ENCODE data around the gene SPTY2D1.
"Not testable (repeated sequence)": the region's sequence is repeated elsewhere in the genome, so short reads cannot be mapped to it uniquely, and the experiment has no call there.

SPTY2D1 gene

DNA sequence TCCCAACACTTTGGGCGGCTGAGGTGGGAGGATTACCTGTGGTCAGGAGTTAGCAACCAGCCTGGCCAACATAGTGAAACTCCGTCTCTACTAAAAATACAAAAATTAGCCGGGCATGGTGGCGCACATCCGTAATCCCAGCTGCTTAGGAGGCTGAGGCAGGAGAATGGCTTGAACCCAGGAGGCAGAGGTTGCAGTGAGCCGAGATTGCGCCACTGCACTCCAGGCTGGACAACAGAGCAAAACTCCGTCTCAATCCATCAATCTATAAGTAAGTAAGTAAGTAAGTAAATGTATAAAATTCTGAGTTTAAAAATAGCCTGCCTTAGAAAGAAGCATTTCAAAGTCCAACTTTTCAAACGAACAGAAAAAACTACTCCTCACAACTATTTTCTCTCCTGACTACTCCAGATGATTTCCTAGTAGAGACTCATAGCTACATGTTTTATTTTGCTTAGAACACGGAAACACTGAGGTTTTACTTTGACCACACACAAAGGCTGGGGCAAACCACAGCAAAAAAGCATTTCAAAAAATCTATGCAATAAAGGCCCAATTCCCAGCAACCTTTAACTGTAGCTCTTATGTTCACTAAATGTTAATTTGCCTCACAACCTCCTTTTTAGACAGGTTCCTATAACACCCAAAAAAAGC lies 16.3 kb downstream of the SPTY2D1 start:
- DNase-seq: peak in 2 of 5 donors; percentile 37 to 88

DNA sequence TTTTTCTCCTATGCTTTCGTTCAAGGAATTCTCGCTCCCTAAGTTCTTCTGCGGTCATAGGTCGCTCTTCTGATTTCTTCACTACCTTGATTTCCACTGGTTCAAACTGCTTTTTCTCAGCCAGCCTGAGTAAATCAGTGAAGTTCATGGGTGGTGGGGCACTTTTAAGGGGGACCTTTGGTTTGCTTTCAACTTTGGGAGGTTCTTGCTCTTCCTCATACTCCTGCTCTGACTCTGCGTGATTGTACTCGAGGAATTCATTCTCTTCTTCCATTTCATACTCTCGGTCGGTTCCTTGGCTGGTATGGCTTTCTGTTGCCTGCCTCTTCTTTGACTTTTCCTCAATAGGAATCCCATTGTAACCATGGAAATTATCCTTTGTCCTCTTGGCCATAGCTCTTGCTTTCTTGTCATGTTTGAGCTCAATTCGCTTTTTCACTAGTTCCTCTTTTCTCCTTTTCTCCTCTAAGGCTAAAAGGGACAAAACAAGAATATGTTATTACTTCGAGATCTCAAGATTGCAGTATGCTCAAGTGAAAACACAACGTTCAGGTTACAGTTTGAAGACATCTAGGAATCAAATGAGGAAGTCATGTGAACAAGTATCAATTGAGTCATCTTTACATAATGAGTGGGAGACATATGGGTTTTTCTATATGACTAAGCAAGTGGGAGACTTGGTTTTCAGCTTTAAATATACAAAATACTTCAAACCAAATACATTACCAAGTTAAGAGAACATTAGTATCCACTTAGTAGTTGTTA lies 18.3 kb downstream of the SPTY2D1 start:
- DNase-seq: peak in 1 of 5 donors; percentile 83

DNA sequence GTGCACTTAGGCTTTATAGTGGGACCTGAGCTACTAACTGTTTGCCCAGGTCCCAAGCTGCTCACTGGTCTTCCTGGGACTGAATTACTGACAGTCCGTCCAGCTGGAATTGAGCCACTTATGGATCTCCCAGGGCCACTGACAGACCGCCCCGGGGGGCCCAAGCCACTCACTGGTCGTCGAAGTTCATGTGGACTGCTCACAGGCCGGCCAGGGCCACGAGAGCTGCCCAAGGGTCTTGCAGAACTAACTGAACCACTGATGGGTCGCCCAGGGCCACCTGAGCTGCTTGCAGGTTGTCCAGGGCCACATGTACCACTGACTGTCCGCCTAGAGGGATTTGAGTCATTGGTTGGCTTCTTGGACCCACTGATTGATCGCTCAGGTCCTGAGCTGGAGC lies 19.5 kb downstream of the SPTY2D1 start:
- no peak for DNase-seq

DNA sequence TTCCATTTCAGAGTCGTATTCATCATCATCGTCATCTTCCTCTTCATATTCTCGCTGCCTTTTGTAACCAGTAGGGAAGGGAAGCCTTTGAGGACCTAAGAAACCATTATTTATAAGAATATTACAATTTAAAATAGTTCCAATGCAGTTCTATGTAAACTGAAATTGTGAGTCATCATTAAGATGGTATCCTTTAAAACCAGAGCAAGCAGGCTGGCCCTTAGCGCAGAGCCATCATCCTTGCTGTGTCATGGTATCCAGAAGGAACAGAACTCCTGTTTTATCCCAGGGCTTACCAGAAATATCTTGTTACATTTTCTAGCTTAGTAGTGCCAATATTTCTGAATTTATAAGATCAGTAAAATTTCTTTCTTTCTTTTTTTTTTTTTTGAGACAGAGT lies 21.7 kb downstream of the SPTY2D1 start:
- no peak for DNase-seq

DNA sequence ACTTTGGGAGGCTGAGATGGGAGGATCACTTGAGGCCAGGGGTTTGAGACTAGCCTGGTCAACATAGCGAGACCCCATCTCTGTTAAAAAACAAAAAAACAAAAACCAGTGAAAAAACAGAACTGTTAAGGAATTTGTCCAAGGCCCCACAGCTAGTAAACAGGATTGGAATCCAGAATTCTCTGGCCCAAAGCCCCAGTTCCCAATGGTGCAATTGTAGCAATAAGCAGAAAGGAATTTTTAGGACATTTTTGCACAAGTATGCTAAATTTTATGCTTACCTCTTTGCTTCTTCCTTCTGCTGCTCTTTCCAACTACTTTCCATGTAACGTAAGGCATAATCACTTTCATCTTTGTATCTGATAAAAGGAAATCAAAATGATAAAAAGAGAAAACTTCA lies 22.9 kb downstream of the SPTY2D1 start:
- DNase-seq: no peak

DNA sequence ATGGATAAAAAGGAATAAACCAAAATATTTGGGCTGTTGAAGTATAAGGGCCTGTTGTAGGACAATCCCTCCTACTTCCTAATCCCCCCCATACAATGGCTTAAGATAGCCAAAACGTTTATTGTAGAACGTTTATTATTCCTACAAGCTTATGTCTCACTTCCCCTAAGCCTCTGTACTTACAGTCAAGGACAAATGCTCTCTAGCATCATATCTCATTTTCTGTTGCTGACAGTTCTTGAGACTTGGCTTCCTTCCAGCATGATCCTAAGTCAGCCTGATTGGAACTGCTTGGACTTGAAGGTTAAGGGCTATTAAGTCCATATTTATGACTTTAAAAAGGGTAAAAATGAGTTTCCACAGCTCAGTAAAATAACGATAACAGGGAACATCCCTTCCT lies 25.8 kb downstream of the SPTY2D1 start:
- DNase-seq: no peak

DNA sequence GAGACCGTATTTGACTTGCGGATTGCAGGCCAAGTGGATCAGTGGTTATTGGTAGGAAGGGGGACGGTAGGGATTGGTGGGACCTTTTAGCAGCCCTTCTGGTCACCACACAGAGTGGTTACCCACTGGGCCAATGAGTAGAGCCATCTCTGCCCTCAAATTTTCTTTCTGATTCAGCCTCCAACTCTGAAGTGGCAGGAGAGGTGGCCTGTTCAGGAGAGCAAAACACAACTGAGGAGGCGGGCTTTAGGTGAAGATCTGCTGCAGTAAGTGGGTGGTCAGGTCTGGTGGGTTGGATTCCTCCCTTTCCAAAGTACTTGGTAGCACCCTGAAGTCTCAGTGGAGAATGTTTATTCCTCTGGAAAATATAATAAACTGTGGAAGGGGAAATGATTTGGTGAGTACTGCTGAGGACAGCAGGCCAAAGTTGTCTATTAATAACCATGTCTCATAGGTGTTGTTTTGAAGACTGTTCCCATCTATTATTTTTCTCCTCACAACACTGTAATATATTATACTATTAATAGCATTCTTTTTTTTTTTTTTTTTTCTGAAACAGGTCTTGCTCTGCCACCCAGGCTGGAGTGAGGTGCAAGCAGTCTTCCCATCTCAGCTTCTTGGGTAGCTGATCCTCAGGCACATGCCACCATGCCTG lies 33.1 kb downstream of the SPTY2D1 start:
- no peak for DNase-seq

DNA sequence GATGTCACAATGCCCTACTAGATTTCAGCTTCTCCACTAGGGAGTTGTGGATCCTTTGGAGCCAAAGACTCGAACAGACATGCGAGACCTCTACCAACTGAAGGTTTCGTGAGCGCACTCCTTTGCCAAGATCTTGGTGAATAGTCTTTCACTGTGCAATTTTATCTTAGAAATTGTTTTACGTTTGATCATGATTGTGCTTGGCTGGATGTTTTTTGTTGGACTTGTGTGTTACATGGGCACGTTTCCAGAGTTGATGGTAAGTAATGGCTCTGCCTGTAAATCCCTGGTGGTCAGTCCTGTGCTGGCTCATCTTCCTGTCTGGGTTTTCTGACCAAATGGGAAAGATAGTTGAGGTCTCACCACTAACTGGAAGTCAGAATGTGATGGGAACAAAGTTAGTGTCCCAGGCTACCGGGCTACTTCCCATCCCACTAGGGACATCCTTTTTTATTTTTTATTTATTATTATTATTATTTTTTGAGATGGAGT lies 34.4 kb downstream of the SPTY2D1 start, which contains the start of gene MISFA:
Gene MISFA (plus strand): TSS at position 51 of the 492 bp plus-strand sequence. CDS start 140 bp downstream, at position 191.
- DNase-seq: no peak

DNA sequence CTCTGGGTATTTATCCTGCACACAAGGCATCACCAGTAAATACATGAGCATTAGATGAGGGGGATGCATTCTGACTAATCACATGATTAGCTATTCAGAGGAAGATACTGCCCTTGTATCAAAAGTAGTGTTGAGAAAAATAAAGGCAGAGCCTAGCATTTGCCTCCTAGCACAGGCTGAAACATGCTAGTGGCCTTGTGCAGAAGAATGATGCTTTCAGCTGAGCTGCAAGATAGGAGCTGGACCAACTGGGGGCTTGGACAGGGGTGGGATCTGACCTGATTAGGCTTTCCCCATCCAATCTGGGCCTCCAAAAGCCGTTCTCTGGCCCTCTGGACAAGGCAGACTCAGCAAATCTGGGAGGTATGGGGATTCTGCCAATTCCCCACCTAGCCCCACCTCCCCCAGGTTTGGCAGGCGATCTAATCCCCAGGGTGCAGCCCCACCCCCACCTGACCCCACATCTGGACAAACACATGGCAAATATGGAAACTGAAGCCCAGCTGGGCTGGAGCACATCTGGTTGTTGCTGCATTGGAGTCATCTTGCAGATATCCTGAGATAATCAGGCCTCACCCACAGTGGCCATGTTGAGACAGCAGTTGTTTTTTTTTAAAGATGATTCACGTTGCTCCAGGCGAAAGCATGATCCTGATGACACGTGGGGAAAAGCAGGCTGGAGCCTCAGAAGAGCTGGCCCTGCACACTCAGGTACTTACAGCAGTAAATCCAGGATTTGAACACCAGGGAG lies 39.0 kb downstream of the SPTY2D1 start:
- no peak for DNase-seq

DNA sequence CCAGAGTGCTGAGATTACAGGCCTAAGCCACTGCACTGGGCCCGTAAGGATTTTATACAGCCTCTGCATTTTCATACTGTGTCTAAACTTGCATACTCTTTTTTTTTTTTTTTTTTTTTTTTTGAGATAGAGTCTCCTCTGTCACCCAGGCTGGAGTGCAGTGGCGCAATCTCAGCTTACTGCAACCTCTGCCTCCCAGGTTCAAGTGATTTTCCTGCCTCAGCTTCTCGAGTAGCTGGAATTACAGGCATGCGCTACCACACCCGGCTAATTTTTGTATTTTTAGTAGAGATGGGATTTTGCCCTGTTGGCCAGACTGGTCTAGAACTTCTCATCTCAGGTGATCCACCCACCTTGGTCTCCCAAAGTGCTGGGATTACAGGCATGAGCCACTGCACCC lies 40.1 kb downstream of the SPTY2D1 start:
- DNase-seq: not testable (repeated sequence)

DNA sequence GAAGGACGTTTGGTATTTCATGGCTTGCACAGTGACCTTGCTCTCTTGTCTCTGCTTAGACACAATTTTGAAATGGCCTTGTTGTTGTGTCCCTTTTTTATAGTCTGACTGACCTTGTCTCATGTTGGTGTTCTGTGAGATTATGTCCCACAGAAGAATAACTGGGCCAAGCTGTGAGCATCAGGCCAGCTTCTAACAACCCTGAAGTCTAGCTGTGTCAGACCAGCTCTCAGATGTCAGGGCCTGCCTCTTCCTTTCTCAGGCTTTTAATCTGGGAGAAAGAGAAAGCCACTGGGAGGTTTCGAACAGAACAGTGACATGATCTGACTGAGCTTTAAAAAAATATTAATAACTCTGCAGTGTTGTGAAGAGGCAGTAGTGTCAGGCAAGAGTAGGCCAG lies 43.6 kb downstream of the SPTY2D1 start:
- DNase-seq: no peak

DNA sequence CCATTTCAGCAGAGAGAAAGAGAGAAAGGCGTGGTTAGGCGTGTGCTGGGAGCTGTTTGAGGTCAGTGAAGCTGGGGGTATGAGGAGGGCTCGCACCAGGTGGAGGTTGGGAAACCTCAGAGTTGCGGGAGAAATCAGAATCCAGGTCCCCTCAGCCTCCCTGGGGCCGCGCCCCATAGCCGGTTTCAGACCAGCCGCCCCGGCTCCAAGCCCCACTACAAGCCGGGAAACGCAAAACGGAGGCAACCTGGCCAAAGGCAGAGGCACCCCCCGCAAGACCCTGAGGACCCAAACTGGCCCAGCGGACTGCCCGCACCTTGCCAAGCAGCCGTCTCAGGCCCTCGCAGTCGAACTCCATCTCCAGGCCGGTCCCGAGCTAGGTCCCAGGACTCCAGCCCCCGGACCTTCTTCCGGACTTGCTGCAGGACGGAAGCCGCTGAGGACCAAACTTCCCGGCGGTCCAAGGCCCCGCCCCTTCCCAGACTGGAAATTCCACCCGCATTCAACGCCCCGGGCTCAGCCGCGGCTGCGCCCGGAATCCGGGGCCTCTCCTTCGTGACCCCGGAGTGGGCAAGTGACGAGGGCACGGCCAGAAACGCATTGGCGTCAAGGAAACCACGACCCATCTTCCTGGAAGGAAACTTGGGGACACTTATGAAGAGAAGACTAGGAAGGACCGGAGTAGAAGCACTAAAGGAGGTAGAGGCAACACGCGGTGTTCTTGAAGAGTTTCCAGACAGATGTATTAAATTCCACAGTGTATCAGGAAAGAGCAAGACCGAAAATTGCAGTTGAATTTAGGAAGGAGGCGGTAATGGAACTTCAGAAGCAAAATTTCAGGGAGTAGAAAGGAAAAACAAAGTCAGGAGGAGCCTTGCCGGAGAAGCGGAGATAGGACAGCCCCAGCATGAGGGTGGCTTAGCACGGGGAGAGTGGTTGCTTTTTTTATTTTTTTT lies 45.6 kb downstream of the SPTY2D1 start, which contains the start of gene UEVLD:
Gene UEVLD (minus strand): TSS at position 438 of the 956 bp plus-strand sequence. CDS start 80 bp downstream, at position 358.
- DNase-seq: peak; percentile 32 to 66 (median 54)

DNA sequence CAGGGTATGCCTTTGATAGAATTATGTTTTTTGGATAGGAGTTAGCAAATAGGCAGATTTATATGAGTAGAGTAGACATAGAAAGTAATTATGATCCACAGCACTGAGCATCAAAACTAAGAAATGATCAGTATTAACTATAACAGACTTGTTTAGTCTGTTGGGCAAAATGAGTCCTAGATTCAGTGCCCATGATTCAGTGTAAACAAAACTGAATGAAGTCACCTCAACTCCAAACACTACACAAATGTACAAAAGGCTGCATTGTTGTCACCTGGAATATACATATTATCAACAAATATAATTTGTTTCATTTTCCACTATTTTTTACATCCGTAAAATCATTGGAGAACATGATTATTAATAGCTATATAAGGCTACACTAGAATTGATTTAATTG lies 52.3 kb downstream of the SPTY2D1 start:
- no peak for DNase-seq

DNA sequence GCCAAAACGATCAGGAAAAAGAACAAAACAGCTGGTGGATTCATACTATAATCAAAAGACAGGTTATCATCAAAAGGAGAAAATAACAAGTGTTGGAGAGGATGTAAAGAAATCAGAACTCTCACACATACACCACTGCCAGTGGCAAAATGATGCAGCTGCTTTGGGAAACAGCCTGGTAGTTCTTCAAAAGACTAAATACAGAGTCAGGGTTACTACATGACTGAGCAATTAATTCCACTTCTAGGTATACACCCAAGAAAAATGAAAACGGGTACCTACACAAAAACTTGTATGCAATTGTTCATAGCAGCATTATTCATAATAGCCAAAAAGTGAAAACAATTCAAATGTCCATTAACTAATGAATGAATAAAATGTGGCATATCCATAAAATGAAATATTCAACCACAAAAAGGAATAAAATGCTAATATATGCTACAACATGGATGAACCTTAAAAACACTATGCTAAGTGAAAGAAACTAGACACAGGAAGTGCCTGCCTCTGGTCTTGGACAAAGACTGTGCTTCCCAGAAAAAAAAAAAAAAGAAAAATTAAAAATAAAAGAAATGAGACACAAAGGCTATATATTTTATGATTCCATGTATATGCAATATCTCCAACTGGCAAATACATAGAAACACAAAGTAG lies 53.9 kb downstream of the SPTY2D1 start:
- DNase-seq: no peak

DNA sequence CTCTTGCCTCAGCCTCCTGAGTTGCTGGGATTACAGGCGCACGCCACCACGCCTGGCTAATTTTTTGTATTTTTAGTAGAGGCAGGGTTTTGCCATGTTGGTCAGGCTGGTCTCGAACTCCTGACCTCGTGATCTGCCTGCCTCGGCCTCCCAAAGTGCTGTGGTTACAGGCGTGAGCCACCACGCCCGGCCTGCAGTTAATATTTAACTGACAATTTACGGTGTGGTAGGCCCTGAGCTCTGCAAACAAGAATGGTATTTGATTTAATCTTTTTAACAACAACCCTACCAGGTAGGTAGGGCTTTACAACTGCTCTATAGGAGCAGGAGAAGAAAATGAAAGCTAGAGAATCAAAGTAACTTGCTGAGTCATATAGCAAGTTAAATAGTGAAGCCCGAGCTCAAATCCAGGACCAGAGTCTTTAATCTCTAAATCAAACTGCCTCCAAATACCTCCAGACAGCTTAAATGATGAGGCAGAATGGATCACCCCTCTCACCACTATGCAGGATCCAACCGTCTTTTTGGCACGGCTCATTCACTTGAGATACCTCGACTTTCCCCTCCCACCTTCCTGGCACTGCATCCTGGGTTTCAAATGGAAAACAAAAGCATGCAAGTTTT lies 55.1 kb downstream of the SPTY2D1 start:
- peak in 1 of 5 donors; percentile 78 for DNase-seq

DNA sequence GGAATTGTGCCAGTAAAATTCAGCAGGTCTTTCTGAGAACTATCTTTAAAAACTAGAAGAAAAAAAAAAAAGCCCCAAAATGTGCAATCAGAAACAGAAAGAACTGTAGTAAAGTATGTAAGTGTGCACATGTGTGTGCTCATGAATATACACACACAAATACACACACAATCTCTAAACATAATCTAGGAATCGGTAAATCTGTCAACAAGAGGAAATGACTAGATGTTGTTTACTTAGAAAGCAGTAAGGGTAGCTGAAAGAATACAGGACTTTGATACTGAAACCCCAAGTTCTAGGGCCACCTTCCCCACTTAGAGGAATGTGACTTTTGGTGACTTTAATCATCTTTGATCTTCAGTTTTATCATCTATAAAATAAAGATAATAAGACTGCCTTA lies 58.8 kb downstream of the SPTY2D1 start:
- peak in 1 of 5 donors; percentile 46 for DNase-seq

DNA sequence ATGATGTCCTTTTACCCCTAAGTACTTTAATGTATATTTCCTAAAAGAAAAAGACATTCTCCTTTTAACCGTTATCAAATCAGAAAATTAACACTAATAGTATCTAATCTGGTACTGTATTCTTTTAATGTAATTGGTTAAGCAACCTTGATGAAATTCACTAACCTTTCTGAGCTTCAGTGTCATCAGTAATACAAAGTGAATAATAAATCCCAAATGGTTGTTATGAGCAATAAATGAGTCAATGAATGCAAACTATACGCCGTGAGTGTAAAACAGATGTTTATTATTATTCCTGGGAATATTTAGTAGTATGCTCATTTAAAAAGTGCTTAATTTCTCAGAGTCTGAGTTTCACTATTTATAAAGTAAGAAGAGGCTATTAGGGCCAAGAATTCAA lies 67.1 kb downstream of the SPTY2D1 start:
- no peak for DNase-seq

DNA sequence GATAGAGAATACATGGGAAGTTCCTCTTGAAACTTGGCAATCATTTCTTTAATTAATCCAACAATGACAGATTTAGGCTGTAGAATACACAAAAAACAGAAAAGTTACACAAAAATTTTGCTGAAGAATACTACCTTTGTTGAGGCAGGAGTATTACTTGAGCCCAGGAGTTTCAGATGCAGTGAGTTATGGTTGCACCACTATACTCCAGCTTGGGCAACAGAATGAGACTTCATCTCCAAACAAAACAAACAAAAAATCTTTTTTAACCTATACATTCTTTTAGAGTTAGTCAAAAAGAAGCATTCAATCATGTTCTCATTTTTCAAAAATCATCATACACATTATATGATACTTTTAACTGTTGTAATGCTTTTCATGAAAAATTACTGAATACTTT lies 67.7 kb downstream of the SPTY2D1 start:
- no peak for DNase-seq

DNA sequence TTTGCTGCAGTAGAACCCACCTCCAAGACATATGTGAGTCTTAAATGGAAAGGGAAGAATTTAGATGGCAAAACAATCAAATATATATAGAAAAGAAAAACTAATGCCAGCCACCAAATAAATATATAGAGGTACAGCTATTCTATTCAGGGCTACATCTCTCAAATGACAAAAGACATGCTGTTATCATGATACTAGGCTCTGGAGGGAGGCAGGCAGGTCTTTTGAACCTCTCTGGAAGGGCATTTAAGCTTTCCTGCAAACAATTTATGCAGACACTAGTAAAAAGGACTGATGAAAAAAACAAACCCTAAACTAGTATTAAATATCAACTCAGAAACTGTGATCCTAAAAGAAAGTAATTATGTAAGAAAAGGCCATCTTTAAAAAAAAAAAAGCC lies 70.0 kb downstream of the SPTY2D1 start:
- DNase-seq: no peak

DNA sequence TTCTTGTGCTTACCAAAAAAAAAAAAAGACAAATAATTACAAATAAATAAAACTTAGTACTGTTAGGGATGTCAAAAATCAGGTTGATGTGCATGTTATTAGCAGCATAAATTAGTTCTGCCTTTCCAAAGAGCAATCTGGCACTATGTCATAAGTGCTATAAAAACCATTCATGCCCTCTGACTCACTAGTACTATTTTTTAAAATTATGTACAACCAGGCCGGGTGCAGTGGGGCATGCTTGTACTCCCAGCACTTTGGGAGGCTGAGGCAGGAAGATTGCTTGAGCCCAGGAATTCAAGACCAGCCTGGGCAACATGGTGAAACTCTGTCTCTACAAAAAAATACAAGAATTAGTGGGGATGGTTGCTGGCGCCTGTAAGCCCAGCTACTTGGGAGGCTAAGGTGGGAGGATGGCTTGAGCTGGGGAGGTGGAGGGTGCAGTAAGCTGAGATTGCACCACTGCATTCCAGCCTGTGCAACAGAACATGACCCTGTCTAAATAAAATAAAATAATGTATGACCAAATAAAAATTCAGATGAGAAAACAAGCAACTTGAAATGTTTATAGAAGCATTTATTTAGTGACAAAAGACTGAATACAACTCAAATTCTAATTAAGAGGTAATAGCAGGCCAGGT lies 70.9 kb downstream of the SPTY2D1 start:
- DNase-seq: no peak

Data from T-helper 1 cell (primary cell).